Thymus (tissue), 14 donors: Measurements from ENCODE around the gene RBFA. TPM values are rescaled to one million over a fixed set of nuclear protein-coding genes. Genes with fewer than 3 reads are reported as not detected.

Experiments
- DNase-seq, 9 donors: peaks; one replicate each; pipeline ENCODE4 v3.0.0-alpha.2; 2013; ENCODE audit warnings: low spot score in 9 of 9, low read depth in 6 of 9, missing footprints in 1 of 9
- H3K27ac ChIP-seq, 2 donors: one replicate each; pipeline ENCODE4 v1.5.1; 2013; ENCODE audit warnings: control low read depth in 1 of 2, low read depth in 1 of 2, low read length in 1 of 2, mild to moderate bottlenecking in 1 of 2, moderate library complexity in 1 of 2
- H3K27me3 ChIP-seq, 2 donors: one replicate each; pipeline ENCODE4 v1.5.1; 2013; ENCODE audit warnings: low read length in 1 of 2; ENCODE audit not compliant: control insufficient read depth in 2 of 2, insufficient read depth in 1 of 2
- H3K36me3 ChIP-seq, 2 donors: one replicate each; pipeline ENCODE4 v1.5.1; 2013; ENCODE audit warnings: low read length in 1 of 2, mild to moderate bottlenecking in 1 of 2, moderate library complexity in 1 of 2; ENCODE audit not compliant: control insufficient read depth in 2 of 2, insufficient read depth in 2 of 2
- H3K4me1 ChIP-seq, 2 donors: one replicate each; pipeline ENCODE4 v1.5.1; 2013; ENCODE audit warnings: low read length in 2 of 2; ENCODE audit not compliant: control insufficient read depth in 2 of 2, insufficient read depth in 2 of 2
- H3K4me3 ChIP-seq, 2 donors: one replicate each; pipeline ENCODE4 v1.5.1; 2013; ENCODE audit warnings: low read length in 2 of 2, control low read depth in 1 of 2, mild to moderate bottlenecking in 1 of 2
- H3K9me3 ChIP-seq, 2 donors: one replicate each; pipeline ENCODE4 v1.5.1; 2013; ENCODE audit warnings: low read length in 1 of 2, mild to moderate bottlenecking in 1 of 2; ENCODE audit not compliant: control insufficient read depth in 2 of 2, insufficient read depth in 1 of 2
- WGBS: extraction: QIAGEN DNeasy Blood & Tissue Kit; methylation state at CpG from one replicate; pipeline ENCODE4 v1.1.7; 2013; 5-methylcytosine and 5-hydroxymethylcytosine counted together
- long read RNA-seq, 10 donors: transcript quantifications; one replicate each; lab custom pipeline, GENCODE V29; 2026
- polyA plus RNA-seq: library from polyadenylated mRNA; stranded (reverse); fragments of 200-250 nt; gene quantifications from one replicate; pipeline ENCODE4 v1.2.3, GENCODE V29; 2013
- total RNA-seq: library from RNA; stranded (reverse); fragments of 120-200 nt; gene quantifications from one replicate; pipeline ENCODE4 v1.2.4, GENCODE V29; 2013
- donor health status: healthy.

RBFA gene
- total RNA-seq (18.6 TPM), polyA plus RNA-seq (16.6 TPM)
- long read RNA-seq, donor 1, partial matches to known transcripts = 0 of 2 reads
- long read RNA-seq, donor 1, other reads (novel, unspliced or antisense) = 0 of 2 reads
- long read RNA-seq, donor 2, transcript RBFA-202 (7 exons, 1,407 nt) = major isoform, 15 of 23 reads
- long read RNA-seq, donor 2, transcript RBFA-204 (1 exons, 1,587 nt) = minor isoform, 6 of 23 reads
- long read RNA-seq, donor 2, partial matches to known transcripts = 0 of 23 reads
- long read RNA-seq, donor 2, other reads (novel, unspliced or antisense) = 0 of 23 reads
- long read RNA-seq, donor 3, transcript RBFA-202 (7 exons, 1,407 nt) = major isoform, 10 of 12 reads
- long read RNA-seq, donor 3, partial matches to known transcripts = 0 of 12 reads
- long read RNA-seq, donor 3, other reads (novel, unspliced or antisense) = 0 of 12 reads
- long read RNA-seq, donor 4, partial matches to known transcripts = 0 of 5 reads
- long read RNA-seq, donor 4, other reads (novel, unspliced or antisense) = 0 of 5 reads
- long read RNA-seq, donor 5, transcript RBFA-202 (7 exons, 1,407 nt) = major isoform, 11 of 14 reads
- long read RNA-seq, donor 5, partial matches to known transcripts = 0 of 14 reads
- long read RNA-seq, donor 5, other reads (novel, unspliced or antisense) = 0 of 14 reads
- long read RNA-seq, donor 6, transcript RBFA-202 (7 exons, 1,407 nt) = major isoform, 8 of 12 reads
- long read RNA-seq, donor 6, partial matches to known transcripts = 0 of 12 reads
- long read RNA-seq, donor 6, other reads (novel, unspliced or antisense) = 0 of 12 reads
- long read RNA-seq, donor 7, transcript RBFA-202 (7 exons, 1,407 nt) = major isoform, 11 of 14 reads
- long read RNA-seq, donor 7, partial matches to known transcripts = 0 of 14 reads
- long read RNA-seq, donor 7, other reads (novel, unspliced or antisense) = 0 of 14 reads
- long read RNA-seq, donor 8, partial matches to known transcripts = 0 of 2 reads
- long read RNA-seq, donor 8, other reads (novel, unspliced or antisense) = 0 of 2 reads
- long read RNA-seq, donor 9, partial matches to known transcripts = 0 of 5 reads
- long read RNA-seq, donor 9, other reads (novel, unspliced or antisense) = 0 of 5 reads
- long read RNA-seq, donor 10, partial matches to known transcripts = 0 of 4 reads
- long read RNA-seq, donor 10, other reads (novel, unspliced or antisense) = 0 of 4 reads

- H3K9me3 ChIP-seq = no peaks in the 10 kb centered on the region
- no peaks in the 10 kb centered on the region for H3K27me3 ChIP-seq
- peak within 1 kb of the TSS; percentile 56 to 81 for H3K4me3 ChIP-seq
- WGBS = under 1% methylated on average over 99 of the region's 99 CpGs
- peaks cover 0 to 8% of the 10 kb centered on the region in 2 donors for H3K36me3 ChIP-seq
- H3K27ac ChIP-seq = peak within 1 kb of the TSS; percentile 83 to 94
- DNase-seq = peak; percentile 76 to 98 (median 95)
- peaks cover 9 to 13% of the 10 kb centered on the region in 2 donors for H3K4me1 ChIP-seq
These were observed at the start of gene RBFA for GRCh38 chr18:80034068-80034851. RBFA (plus strand) TSS chr18:80034434; CDS start chr18:80034496, 62 bp downstream.

- WGBS = 97% methylated on average over 12 of the region's 12 CpGs
- Histone ChIP-seq H3K36me3 (peaks cover 17 to 20% of the 10 kb centered on the region in 2 donors), H3K9me3 (no peaks in the 10 kb centered on the region), H3K27me3 (no peaks in the 10 kb centered on the region), H3K27ac (no peak overlapping the region), H3K4me1 (peaks cover 12 to 15% of the 10 kb centered on the region in 2 donors), H3K4me3 (no peak overlapping the region)
- no peak for DNase-seq
These were observed 49.1 kb upstream of the RBFA start for GRCh38 chr18:79985172-79985571.

- no peaks in the 10 kb centered on the region for H3K27me3 ChIP-seq
- H3K27ac ChIP-seq = no peak overlapping the region
- H3K4me3 ChIP-seq = peak overlapping the region in 1 of 2 donors; percentile 90
- no peaks in the 10 kb centered on the region for H3K9me3 ChIP-seq
- WGBS = 90% methylated on average over 7 of the region's 7 CpGs
- peaks cover 12 to 15% of the 10 kb centered on the region in 2 donors for H3K4me1 ChIP-seq
- peaks cover 17 to 20% of the 10 kb centered on the region in 2 donors for H3K36me3 ChIP-seq
- DNase-seq = no peak
These were observed 47.5 kb upstream of the RBFA start for GRCh38 chr18:79986726-79987125.

- H3K4me1 ChIP-seq = peaks cover 12 to 15% of the 10 kb centered on the region in 2 donors
- peak overlapping the region in 1 of 2 donors; percentile 88 for H3K27ac ChIP-seq
- peak overlapping the region; percentile 74 to 90 for H3K4me3 ChIP-seq
- no peak for DNase-seq
- H3K9me3 ChIP-seq = no peaks in the 10 kb centered on the region
- peaks cover 14 to 16% of the 10 kb centered on the region in 2 donors for H3K36me3 ChIP-seq
- H3K27me3 ChIP-seq = no peaks in the 10 kb centered on the region
- WGBS = under 1% methylated on average over 6 of the region's 6 CpGs
These were observed 46.7 kb upstream of the RBFA start for GRCh38 chr18:79987566-79987965.

- Histone ChIP-seq H3K27ac (peak overlapping the region; percentile 88 to 91), H3K4me1 (peaks cover 12 to 15% of the 10 kb centered on the region in 2 donors), H3K27me3 (no peaks in the 10 kb centered on the region), H3K9me3 (no peaks in the 10 kb centered on the region), H3K4me3 (peak overlapping the region; percentile 74 to 90), H3K36me3 (peaks cover 14% of the 10 kb centered on the region in 2 donors)
- DNase-seq = peak in 8 of 9 donors; percentile 38 to 79 (median 54)
- under 1% methylated on average over 48 of the region's 48 CpGs for WGBS
These were observed 46.2 kb upstream of the RBFA start for GRCh38 chr18:79988071-79988450.

GRCh38 chr18:79988451-79989194 is 45.6 kb upstream of the RBFA start, which contains the start of gene TXNL4A:
TXNL4A (minus strand) TSS chr18:79988563; CDS start chr18:79988392, 171 bp downstream.
- peaks cover 12 to 14% of the 10 kb centered on the region in 2 donors for H3K4me1 ChIP-seq
- WGBS = under 1% methylated on average over 71 of the region's 71 CpGs
- H3K27me3 ChIP-seq = no peaks in the 10 kb centered on the region
- DNase-seq = peak; percentile 62 to 92 (median 78)
- peak within 1 kb of the TSS; percentile 74 to 90 for H3K4me3 ChIP-seq
- H3K9me3 ChIP-seq = no peaks in the 10 kb centered on the region
- peak within 1 kb of the TSS; percentile 88 to 91 for H3K27ac ChIP-seq
- H3K36me3 ChIP-seq = peaks cover 14% of the 10 kb centered on the region in 2 donors

GRCh38 chr18:79989195-79989497 is 45.1 kb upstream of the RBFA start:
- Histone ChIP-seq H3K4me1 (peaks cover 12% of the 10 kb centered on the region in 2 donors), H3K27me3 (no peaks in the 10 kb centered on the region), H3K9me3 (no peaks in the 10 kb centered on the region), H3K27ac (peak overlapping the region in 1 of 2 donors; percentile 78), H3K4me3 (peak overlapping the region; percentile 74 to 90), H3K36me3 (peaks cover 13 to 14% of the 10 kb centered on the region in 2 donors)
- WGBS = 69% methylated on average over 14 of the region's 14 CpGs
- DNase-seq = no peak
